Mesendoderm (in vitro differentiated cells): Measurements from ENCODE around the gene PRG3.
A peak's percentile ranks its signal among the peaks of the same experiment; 100 is the strongest.

Experiments
- DNase-seq: peaks from one replicate; pipeline ENCODE4 v3.0.0; 2013
- H2AK5ac ChIP-seq: 2 replicates; pipeline ENCODE4 v1.6.1; 2013; ENCODE audit warnings: low read length, inconsistent platforms
- H2BK120ac ChIP-seq: 2 replicates; pipeline ENCODE4 v1.6.1; 2013; ENCODE audit warnings: low read depth, mild to moderate bottlenecking, low read length, moderate library complexity, mixed read lengths
- H2BK15ac ChIP-seq: replicated peaks from 2 replicates; pipeline ENCODE4 v1.6.1; 2013; ENCODE audit warnings: low read depth, mild to moderate bottlenecking, moderate library complexity
- H2BK5ac ChIP-seq: 2 replicates; pipeline ENCODE4 v1.6.1; 2013; ENCODE audit warnings: low read length, inconsistent platforms
- H3K18ac ChIP-seq: 2 replicates; pipeline ENCODE4 v1.6.1; 2013; ENCODE audit warnings: mild to moderate bottlenecking, low read length, mixed read lengths
- H3K23ac ChIP-seq: one replicate; pipeline ENCODE4 v1.6.1; 2013; ENCODE audit warnings: low read length
- H3K27ac ChIP-seq: 2 replicates; pipeline ENCODE4 v1.5.1; 2013; ENCODE audit warnings: low read depth, mild to moderate bottlenecking, inconsistent platforms, low read length, moderate library complexity
- H3K27me3 ChIP-seq: 2 replicates; pipeline ENCODE4 v1.6.1; 2013; ENCODE audit warnings: low read length, control low read depth, mild to moderate bottlenecking, inconsistent platforms; ENCODE audit not compliant: insufficient read depth, poor library complexity
- H3K36me3 ChIP-seq: 2 replicates; pipeline ENCODE4 v1.6.1; 2013; ENCODE audit warnings: low read length, inconsistent platforms; ENCODE audit not compliant: control insufficient read depth, insufficient read depth
- H3K4ac ChIP-seq: one replicate; pipeline ENCODE4 v1.6.1; 2013; ENCODE audit warnings: low read depth, mild to moderate bottlenecking, low read length, moderate library complexity
- H3K4me1 ChIP-seq: 2 replicates; pipeline ENCODE4 v1.6.1; 2013; ENCODE audit warnings: low read depth, low read length, inconsistent platforms; ENCODE audit not compliant: control insufficient read depth
- H3K4me2 ChIP-seq: 2 replicates; pipeline ENCODE4 v1.6.1; 2013; ENCODE audit warnings: low read length
- H3K4me3 ChIP-seq: 2 replicates; pipeline ENCODE4 v1.5.1; 2013; ENCODE audit warnings: mild to moderate bottlenecking, low read length
- H3K56ac ChIP-seq: one replicate; pipeline ENCODE4 v1.6.1; 2013; ENCODE audit warnings: low read length
- H3K79me1 ChIP-seq: 2 replicates; pipeline ENCODE4 v1.6.1; 2013; ENCODE audit warnings: low read length, inconsistent platforms
- H3K79me2 ChIP-seq: 2 replicates; pipeline ENCODE4 v1.6.1; 2013; ENCODE audit warnings: mild to moderate bottlenecking, low read length; ENCODE audit not compliant: control insufficient read depth, insufficient read depth
- H3K9ac ChIP-seq: 2 replicates; pipeline ENCODE4 v1.6.1; 2013; ENCODE audit warnings: low read length, inconsistent platforms
- H4K5ac ChIP-seq: one replicate; pipeline ENCODE4 v1.6.1; 2013; ENCODE audit warnings: low read length
- H4K8ac ChIP-seq: one replicate; pipeline ENCODE4 v1.6.1; 2013; ENCODE audit warnings: low read depth, mild to moderate bottlenecking, control low read depth, low read length, moderate library complexity
- WGBS: extraction: QIAGEN DNeasy Blood & Tissue Kit; methylation state at CpG from one replicate; pipeline ENCODE4 v1.1.7; 2013; ENCODE audit warnings: low lambda C conversion rate, missing lambda C conversion rate; ENCODE audit not compliant: insufficient coverage; ENCODE audit errors: extremely low coverage; 5-methylcytosine and 5-hydroxymethylcytosine counted together

The PRG3 gene

GRCh38 chr11:57343825-57344224, 37.1 kb downstream of the PRG3 start:
- Histone ChIP-seq H4K8ac (no peak overlapping the region), H3K27ac (no peak overlapping the region), H3K18ac (no peak overlapping the region), H3K36me3 (no peaks in the 10 kb centered on the region), H3K56ac (no peak overlapping the region), H2BK5ac (no peak overlapping the region), H3K4ac (no peak overlapping the region), H3K9ac (no peak overlapping the region), H3K79me1 (no peaks in the 10 kb centered on the region), H2AK5ac (no peak overlapping the region), H2BK120ac (no peak overlapping the region), H3K79me2 (no peaks in the 10 kb centered on the region), H3K4me2 (no peak overlapping the region), H2BK15ac (no peak overlapping the region), H4K5ac (no peak overlapping the region), H3K27me3 (no peaks in the 10 kb centered on the region), H3K4me3 (no peak overlapping the region), H3K23ac (no peak overlapping the region), H3K4me1 (peaks cover 4% of the 10 kb centered on the region)
- WGBS = no CpG with 5 or more reads among the region's 7 CpGs
- DNase-seq = no peak

DNA sequence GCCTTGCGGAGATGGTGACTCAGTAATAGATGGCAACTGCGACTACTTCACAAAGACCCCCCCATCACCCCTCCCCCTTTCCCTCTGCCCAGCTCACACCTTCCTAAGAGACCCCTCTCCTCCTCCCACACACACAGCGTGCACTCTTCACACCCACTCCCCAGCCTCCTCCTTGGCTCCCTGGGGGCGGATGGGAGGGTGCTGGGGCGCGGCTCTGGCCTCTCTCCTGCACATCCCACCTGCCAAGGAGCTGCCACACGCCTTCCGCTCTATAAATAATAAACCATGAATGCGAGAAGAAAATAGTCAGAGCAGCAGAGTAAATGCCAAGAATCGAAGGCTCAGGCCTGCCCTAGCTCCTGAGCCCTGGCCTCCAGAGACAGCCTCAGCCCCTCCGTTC, 38.2 kb downstream of the PRG3 start:
- Histone ChIP-seq H3K27ac (no peak overlapping the region), H3K79me1 (no peaks in the 10 kb centered on the region), H3K9ac (no peak overlapping the region), H3K56ac (no peak overlapping the region), H4K8ac (no peak overlapping the region), H3K18ac (no peak overlapping the region), H3K4me3 (no peak overlapping the region), H3K36me3 (no peaks in the 10 kb centered on the region), H3K4me2 (no peak overlapping the region), H2BK15ac (no peak overlapping the region), H3K4ac (no peak overlapping the region), H2BK120ac (no peak overlapping the region), H4K5ac (no peak overlapping the region), H3K27me3 (no peaks in the 10 kb centered on the region), H3K4me1 (peaks cover 4% of the 10 kb centered on the region), H3K23ac (no peak overlapping the region), H2AK5ac (no peak overlapping the region), H3K79me2 (no peaks in the 10 kb centered on the region), H2BK5ac (no peak overlapping the region)
- no CpG with 5 or more reads among the region's 11 CpGs for WGBS
- DNase-seq = no peak

- Histone ChIP-seq H3K4me1 (peaks cover 4% of the 10 kb centered on the region), H3K36me3 (no peaks in the 10 kb centered on the region), H2BK5ac (no peak overlapping the region), H3K23ac (no peak overlapping the region), H3K79me2 (no peaks in the 10 kb centered on the region), H3K79me1 (no peaks in the 10 kb centered on the region), H4K5ac (no peak overlapping the region), H3K27ac (no peak overlapping the region), H3K56ac (no peak overlapping the region), H3K9ac (no peak overlapping the region), H2BK120ac (no peak overlapping the region), H3K4ac (no peak overlapping the region), H3K27me3 (no peaks in the 10 kb centered on the region), H2BK15ac (no peak overlapping the region), H2AK5ac (no peak overlapping the region), H4K8ac (no peak overlapping the region), H3K18ac (no peak overlapping the region), H3K4me3 (no peak overlapping the region), H3K4me2 (no peak overlapping the region)
- no CpG with 5 or more reads among the region's 6 CpGs for WGBS
- DNase-seq = no peak
Measured at GRCh38 chr11:57341250-57341808, 39.6 kb downstream of the PRG3 start.

GRCh38 chr11:57340039-57340615, 40.8 kb downstream of the PRG3 start:
- H2BK15ac ChIP-seq = no peak overlapping the region
- H4K8ac ChIP-seq = no peak overlapping the region
- H3K4me2 ChIP-seq = no peak overlapping the region
- no peak overlapping the region for H2BK120ac ChIP-seq
- no CpG with 5 or more reads among the region's 12 CpGs for WGBS
- DNase-seq = peak; percentile 54
- no peak overlapping the region for H3K4ac ChIP-seq
- no peak overlapping the region for H3K23ac ChIP-seq
- peaks cover 3% of the 10 kb centered on the region for H3K79me2 ChIP-seq
- no peak overlapping the region for H2BK5ac ChIP-seq
- H3K36me3 ChIP-seq = no peaks in the 10 kb centered on the region
- H3K79me1 ChIP-seq = peaks cover under 1% of the 10 kb centered on the region
- H4K5ac ChIP-seq = no peak overlapping the region
- H3K4me1 ChIP-seq = peaks cover 3% of the 10 kb centered on the region
- no peak overlapping the region for H2AK5ac ChIP-seq
- no peaks in the 10 kb centered on the region for H3K27me3 ChIP-seq
- no peak overlapping the region for H3K18ac ChIP-seq
- H3K9ac ChIP-seq = no peak overlapping the region
- no peak overlapping the region for H3K4me3 ChIP-seq
- H3K27ac ChIP-seq = no peak overlapping the region
- H3K56ac ChIP-seq = peak overlapping the region; percentile 28

DNA sequence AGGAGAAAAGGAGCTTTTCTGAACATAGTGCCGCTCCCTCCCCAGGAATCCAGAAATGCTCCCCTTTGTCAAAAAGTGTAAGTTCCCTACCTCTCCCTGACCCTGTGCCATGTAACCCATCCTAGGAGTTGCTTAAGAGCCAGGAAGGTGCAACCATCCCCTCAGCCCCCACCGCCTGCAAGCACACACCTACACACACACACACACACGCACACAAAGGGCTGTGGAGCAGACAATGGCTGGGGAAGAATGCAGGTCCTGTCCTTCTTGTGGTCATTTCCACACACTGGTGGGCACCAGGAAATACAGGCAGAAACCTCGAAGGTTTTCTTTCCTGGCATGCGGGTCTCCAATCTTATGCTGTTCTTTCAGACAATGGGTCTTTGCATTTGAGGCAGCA, 41.6 kb downstream of the PRG3 start:
- no peak overlapping the region for H2AK5ac ChIP-seq
- H3K23ac ChIP-seq = no peak overlapping the region
- H3K9ac ChIP-seq = no peak overlapping the region
- no peak for DNase-seq
- H3K27ac ChIP-seq = no peak overlapping the region
- H3K27me3 ChIP-seq = no peaks in the 10 kb centered on the region
- H3K4me3 ChIP-seq = no peak overlapping the region
- H2BK15ac ChIP-seq = no peak overlapping the region
- WGBS = no CpG with 5 or more reads among the region's 5 CpGs
- H3K4ac ChIP-seq = no peak overlapping the region
- no peak overlapping the region for H3K18ac ChIP-seq
- no peak overlapping the region for H2BK120ac ChIP-seq
- H3K36me3 ChIP-seq = no peaks in the 10 kb centered on the region
- no peak overlapping the region for H2BK5ac ChIP-seq
- peaks cover 11% of the 10 kb centered on the region for H3K79me2 ChIP-seq
- no peak overlapping the region for H4K5ac ChIP-seq
- no peak overlapping the region for H3K56ac ChIP-seq
- no peak overlapping the region for H3K4me2 ChIP-seq
- peaks cover 6% of the 10 kb centered on the region for H3K4me1 ChIP-seq
- H4K8ac ChIP-seq = no peak overlapping the region
- peaks cover 7% of the 10 kb centered on the region for H3K79me1 ChIP-seq

DNA sequence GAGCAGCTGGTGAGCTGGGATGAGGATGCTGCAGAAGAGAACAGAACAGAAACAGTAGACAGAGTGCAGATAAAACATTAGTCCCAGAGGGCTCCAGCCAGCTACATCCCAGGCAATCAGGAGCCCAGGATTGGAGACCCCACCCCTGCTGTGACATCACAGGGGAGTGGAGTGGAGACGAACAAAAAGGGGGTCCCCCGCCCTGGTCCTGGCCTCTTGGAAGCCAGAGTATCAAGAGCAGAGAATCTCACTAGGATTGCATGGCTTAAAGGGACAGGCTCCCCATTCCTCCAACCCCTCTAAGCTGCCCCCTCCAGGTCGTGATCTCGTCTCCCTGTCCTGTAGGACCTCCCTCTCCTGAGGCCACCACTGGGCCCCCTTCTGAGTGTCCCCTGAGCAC, 42.8 kb downstream of the PRG3 start, which contains the start of gene P2RX3:
TSS of gene P2RX3 (plus strand) at position 211 of the 400 bp plus-strand sequence. CDS start 199 bp downstream, outside the sequence.
- H3K4me1 ChIP-seq = peaks cover 7% of the 10 kb centered on the region
- H4K8ac ChIP-seq = no peak within 1 kb of the TSS
- no peak within 1 kb of the TSS for H3K4me3 ChIP-seq
- no peak within 1 kb of the TSS for H2BK120ac ChIP-seq
- H4K5ac ChIP-seq = no peak within 1 kb of the TSS
- H3K27ac ChIP-seq = no peak within 1 kb of the TSS
- H3K27me3 ChIP-seq = no peaks in the 10 kb centered on the region
- H3K79me1 ChIP-seq = peaks cover 11% of the 10 kb centered on the region
- H3K9ac ChIP-seq = no peak within 1 kb of the TSS
- H3K4ac ChIP-seq = no peak within 1 kb of the TSS
- H3K36me3 ChIP-seq = peaks cover under 1% of the 10 kb centered on the region
- H2BK15ac ChIP-seq = no peak within 1 kb of the TSS
- H3K79me2 ChIP-seq = peaks cover 23% of the 10 kb centered on the region
- H3K4me2 ChIP-seq = no peak within 1 kb of the TSS
- no peak for DNase-seq
- no peak within 1 kb of the TSS for H3K18ac ChIP-seq
- H2BK5ac ChIP-seq = no peak within 1 kb of the TSS
- no peak within 1 kb of the TSS for H2AK5ac ChIP-seq
- no CpG with 5 or more reads among the region's 4 CpGs for WGBS
- H3K56ac ChIP-seq = peak within 1 kb of the TSS; percentile 36
- no peak within 1 kb of the TSS for H3K23ac ChIP-seq
